IgD-negative memory B cell (primary cell): ENCODE measurements around the gene TFCP2. TPM values are rescaled to one million over a fixed set of nuclear protein-coding genes. Genes with fewer than 3 reads are reported as not detected.

Source experiments
- H3K27ac Mint-ChIP-seq, 3 donors: one replicate each; pipeline ENCODE4 v1.8.0; 2020 to 2022; ENCODE audit warnings: mild to moderate bottlenecking in 3 of 3, mixed read lengths in 3 of 3, moderate library complexity in 1 of 3
- H3K27me3 Mint-ChIP-seq: one replicate; pipeline ENCODE4 v1.8.0; 2021; ENCODE audit warnings: mixed read lengths
- H3K36me3 Mint-ChIP-seq: one replicate; pipeline ENCODE4 v1.8.0; 2020; ENCODE audit warnings: mild to moderate bottlenecking, mixed read lengths
- H3K4me1 Mint-ChIP-seq, 3 donors: one replicate each; pipeline ENCODE4 v1.8.0; 2020 to 2022; ENCODE audit warnings: mixed read lengths in 3 of 3, mild to moderate bottlenecking in 1 of 3
- H3K4me3 Mint-ChIP-seq, 4 donors: one replicate each; pipeline ENCODE4 v1.8.0; 2020 to 2022; ENCODE audit warnings: mild to moderate bottlenecking in 4 of 4, mixed read lengths in 4 of 4, moderate library complexity in 3 of 4
- H3K9me3 Mint-ChIP-seq, 3 donors: one replicate each; pipeline ENCODE4 v1.8.0; 2020 to 2021; ENCODE audit warnings: mixed read lengths in 3 of 3, mild to moderate bottlenecking in 1 of 3
- polyA plus RNA-seq: library from polyadenylated mRNA; unstranded; fragments of 300-500 nt; fragmentation: Illumina TruSeq; gene quantifications from one replicate; pipeline ENCODE4 v1.2.3, GENCODE V29; 2021

Gene TFCP2
- polyA plus RNA-seq, 1 donor from 2014 or later = 10.3 TPM

DNA sequence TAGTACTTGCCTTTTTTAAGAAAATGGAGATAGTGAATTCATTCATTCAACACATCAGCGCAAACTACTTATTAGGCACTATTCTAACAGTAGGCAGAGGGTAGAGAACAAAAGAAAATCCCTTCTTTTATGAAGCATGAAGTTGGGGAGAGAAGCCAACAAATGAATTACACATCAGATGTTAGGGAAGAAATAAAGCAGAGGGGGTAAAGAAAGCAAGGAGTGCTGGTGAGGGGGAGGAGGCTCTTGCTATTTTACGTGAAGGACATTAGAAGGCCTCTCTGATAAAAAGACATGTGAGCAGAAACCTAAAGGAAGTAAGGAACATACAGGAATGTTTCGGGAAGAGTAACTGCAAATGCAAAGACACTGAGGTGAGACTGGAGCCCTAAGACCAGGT is 22.2 kb downstream of the TFCP2 start:
- H3K36me3 Mint-ChIP-seq = peaks cover 2% of the 10 kb centered on the region
- H3K27ac Mint-ChIP-seq = no peak overlapping the region
- H3K4me1 Mint-ChIP-seq = peaks cover 15 to 33% (median 26%) of the 10 kb centered on the region in 3 donors
- H3K27me3 Mint-ChIP-seq = no peaks in the 10 kb centered on the region
- no peaks in the 10 kb centered on the region for H3K9me3 Mint-ChIP-seq
- no peak overlapping the region for H3K4me3 Mint-ChIP-seq

DNA sequence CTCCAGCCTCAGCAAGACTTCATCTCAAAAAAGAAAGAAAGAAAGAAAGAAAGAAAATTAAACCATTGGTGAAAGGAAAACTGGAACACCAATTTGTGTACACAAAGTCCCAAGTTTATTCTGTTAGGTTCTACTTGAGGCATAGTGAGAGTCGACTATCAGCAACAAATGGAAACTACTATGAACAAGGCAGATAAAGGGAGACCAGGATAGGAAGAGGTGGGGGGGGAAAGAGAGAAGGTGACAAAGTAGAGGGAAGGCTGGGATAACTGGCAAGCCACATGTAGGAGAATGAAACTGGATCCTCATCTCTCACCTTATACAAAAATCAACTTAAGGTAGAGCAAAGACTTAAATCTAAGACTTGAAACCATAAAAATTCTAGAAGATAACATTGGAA is 25.6 kb downstream of the TFCP2 start:
- peaks cover 0 to 2% (median 0%) of the 10 kb centered on the region in 3 donors for H3K9me3 Mint-ChIP-seq
- peaks cover 20 to 32% (median 30%) of the 10 kb centered on the region in 3 donors for H3K4me1 Mint-ChIP-seq
- no peak overlapping the region for H3K27ac Mint-ChIP-seq
- no peak overlapping the region for H3K4me3 Mint-ChIP-seq
- H3K36me3 Mint-ChIP-seq = peaks cover 4% of the 10 kb centered on the region
- H3K27me3 Mint-ChIP-seq = no peaks in the 10 kb centered on the region

DNA sequence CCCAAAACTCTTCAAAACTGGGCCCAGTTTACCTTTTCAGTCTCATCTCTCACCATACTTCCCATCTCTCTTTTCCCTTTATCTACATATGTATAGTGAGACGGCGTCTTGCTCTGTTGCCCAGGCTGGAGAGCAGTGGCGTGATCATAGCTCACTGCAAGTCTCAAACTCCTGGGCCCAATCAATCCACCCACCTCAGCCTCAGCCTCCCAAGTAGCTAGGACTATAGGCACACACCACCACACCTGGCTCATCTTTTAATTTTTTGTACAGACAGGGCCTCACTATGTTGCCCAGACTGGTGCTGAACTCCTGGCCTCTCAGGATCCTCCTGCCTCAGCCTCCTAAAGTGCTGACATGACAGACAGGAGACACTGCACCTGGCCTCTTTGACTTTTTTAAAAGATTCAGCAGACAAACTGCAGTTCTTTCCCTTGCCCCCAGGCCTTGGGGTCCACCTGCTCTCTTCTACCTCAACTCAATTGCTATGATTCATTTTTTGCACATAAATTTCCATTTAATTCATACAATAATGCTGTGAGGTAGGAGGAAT is 33.6 kb downstream of the TFCP2 start:
- H3K4me3 Mint-ChIP-seq = no peak overlapping the region
- H3K27ac Mint-ChIP-seq = no peak overlapping the region
- H3K27me3 Mint-ChIP-seq = no peaks in the 10 kb centered on the region
- H3K36me3 Mint-ChIP-seq = peaks cover 6% of the 10 kb centered on the region
- peaks cover 5 to 7% (median 6%) of the 10 kb centered on the region in 3 donors for H3K4me1 Mint-ChIP-seq
- H3K9me3 Mint-ChIP-seq = peaks cover 0 to 2% (median 0%) of the 10 kb centered on the region in 3 donors

DNA sequence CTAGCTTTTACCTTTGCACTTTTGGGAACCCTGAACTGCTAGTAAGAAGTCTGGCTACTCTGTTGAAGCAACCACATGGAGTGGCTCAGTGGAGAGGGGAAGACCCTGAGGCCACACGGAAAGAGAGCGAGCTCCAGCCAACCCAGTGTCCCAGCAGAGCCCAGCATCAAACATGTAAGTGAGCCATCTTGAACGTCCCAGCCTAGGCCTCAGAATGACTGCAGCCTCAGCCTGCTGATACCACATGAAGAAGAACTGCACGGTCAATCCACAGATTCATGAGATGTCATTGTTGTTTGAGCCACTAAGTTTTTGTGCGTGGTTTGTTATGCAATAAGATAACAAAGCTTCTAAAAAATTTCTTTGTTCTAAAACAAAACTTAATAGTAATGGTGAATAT is 40.2 kb downstream of the TFCP2 start:
- H3K4me3 Mint-ChIP-seq = no peak overlapping the region
- no peaks in the 10 kb centered on the region for H3K27me3 Mint-ChIP-seq
- H3K36me3 Mint-ChIP-seq = peaks cover 4% of the 10 kb centered on the region
- H3K9me3 Mint-ChIP-seq = no peaks in the 10 kb centered on the region
- H3K4me1 Mint-ChIP-seq = peaks cover 0 to 12% (median 5%) of the 10 kb centered on the region in 3 donors
- no peak overlapping the region for H3K27ac Mint-ChIP-seq

DNA sequence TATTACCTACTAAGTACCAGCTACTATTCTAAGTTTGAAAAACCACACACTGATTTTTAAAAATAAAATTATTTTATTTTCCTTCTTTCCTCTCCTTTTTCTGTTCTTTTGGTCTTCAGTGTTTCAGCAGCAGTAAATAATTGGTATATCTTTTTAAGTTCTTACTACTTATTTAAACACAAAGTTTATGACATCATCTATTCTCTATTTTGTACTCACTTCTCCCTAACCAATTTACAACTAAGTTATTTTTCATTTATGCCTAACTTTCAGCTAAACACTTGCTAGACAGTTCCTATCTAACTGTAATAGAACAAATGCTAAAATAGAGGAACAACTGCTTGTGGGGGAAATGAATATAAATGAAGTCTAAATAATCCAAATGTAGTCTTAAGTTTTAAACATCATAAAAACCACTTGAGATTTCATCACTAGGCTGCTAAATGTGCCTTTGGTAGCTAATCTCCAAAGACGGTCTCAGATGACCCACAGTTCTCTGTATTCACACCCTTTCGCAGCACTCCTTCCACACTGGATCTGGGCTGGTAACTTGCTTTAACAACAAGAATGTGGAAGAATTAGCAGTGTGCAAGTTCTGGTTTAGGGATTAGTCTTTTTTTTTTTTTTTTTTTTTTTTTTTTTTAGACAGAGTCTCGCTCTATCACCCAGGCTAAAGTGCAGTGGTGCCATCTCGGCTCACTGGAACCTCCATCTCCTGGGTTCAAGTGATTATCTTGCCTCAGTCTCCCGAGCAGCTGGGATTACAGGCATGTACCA is 41.0 kb downstream of the TFCP2 start:
- peak overlapping the region in 1 of 3 donors; percentile 56 for H3K27ac Mint-ChIP-seq
- H3K9me3 Mint-ChIP-seq = no peaks in the 10 kb centered on the region
- peaks cover 4% of the 10 kb centered on the region for H3K36me3 Mint-ChIP-seq
- H3K27me3 Mint-ChIP-seq = no peaks in the 10 kb centered on the region
- no peak overlapping the region for H3K4me3 Mint-ChIP-seq
- peaks cover 0 to 12% (median 7%) of the 10 kb centered on the region in 3 donors for H3K4me1 Mint-ChIP-seq

DNA sequence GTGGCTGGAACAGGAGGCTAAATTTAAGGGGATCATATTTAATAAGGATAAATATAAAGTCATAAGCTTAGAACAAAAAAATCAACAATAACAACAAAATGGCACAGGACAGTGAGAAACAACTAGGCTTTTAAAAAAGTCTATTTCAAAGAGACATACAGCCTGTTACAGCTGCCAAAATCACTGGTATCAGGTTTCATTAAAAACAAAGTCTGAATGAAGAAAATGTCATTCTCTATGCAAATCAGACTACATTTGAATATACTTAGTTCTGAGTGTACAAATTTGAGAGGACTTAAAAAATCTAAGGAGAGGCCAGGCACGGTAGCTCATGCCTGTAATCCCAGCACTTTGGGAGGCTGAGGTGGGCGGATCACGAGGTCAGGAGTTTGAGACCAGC is 44.0 kb downstream of the TFCP2 start:
- peak overlapping the region in 1 of 3 donors; percentile 40 for H3K27ac Mint-ChIP-seq
- peaks cover 10% of the 10 kb centered on the region for H3K36me3 Mint-ChIP-seq

DNA sequence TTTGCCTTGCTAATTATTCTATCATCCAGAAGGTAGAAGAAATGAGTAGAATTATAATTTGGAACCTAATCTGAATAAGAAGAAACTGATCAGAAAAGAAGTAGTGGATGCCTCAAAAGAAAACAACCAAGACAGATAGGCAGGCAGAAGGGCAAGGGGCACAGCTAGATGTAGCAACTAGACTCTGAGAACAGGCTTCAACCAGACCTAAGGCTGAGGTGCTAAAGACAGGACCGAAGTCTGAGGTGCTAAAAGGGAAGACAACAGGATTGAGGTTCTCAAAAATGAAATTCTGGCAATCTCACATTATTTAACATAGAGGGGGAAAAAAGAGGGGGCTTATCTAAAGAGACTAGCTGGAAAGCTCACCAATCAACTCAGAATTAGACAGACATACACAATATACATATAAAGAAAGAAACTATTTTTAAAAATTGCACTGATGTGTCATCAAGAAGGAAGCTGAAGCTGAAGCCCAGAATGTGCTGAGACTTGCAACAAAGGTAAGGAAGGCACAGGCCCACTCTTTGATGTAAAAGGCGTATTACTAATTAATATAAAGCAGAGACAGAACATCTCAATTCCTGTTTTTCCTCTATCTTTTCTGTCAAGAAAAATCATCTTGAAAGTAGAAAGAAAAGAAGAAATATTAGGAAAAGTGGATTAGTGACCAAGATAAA is 45.7 kb downstream of the TFCP2 start:
- Mint-ChIP-seq H3K27me3 (no peaks in the 10 kb centered on the region), H3K36me3 (peaks cover 10% of the 10 kb centered on the region), H3K4me1 (peaks cover 0 to 12% (median 7%) of the 10 kb centered on the region in 3 donors), H3K4me3 (no peak overlapping the region), H3K27ac (peak overlapping the region in 1 of 3 donors; percentile 10), H3K9me3 (no peaks in the 10 kb centered on the region)

More for the DNA sequence above, 44.0 kb downstream of the TFCP2 start:
- Mint-ChIP-seq H3K27me3 (no peaks in the 10 kb centered on the region), H3K4me3 (no peak overlapping the region), H3K9me3 (no peaks in the 10 kb centered on the region), H3K4me1 (peaks cover 0 to 12% (median 7%) of the 10 kb centered on the region in 3 donors)

DNA sequence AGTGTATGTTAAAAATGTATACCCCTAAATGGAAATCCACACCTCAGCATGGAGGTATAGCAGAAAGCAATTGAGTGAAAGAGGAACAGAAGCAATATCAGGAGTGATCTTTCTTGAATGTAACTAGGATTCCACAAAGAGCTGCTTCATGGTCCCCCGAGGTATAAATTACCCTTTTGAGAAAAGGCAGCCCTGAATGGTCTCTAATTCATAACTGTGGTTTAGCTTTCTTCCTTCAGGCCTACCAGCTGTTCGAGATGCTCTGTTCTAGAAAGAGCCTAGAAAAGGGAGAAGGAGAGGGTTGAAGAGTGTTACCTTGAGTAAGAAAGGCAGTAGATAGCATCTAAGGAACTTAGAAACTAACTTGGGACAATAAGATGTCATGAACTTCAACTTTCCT is 46.6 kb downstream of the TFCP2 start:
- Mint-ChIP-seq H3K27me3 (no peaks in the 10 kb centered on the region), H3K9me3 (no peaks in the 10 kb centered on the region), H3K4me3 (no peak overlapping the region), H3K36me3 (peaks cover 10% of the 10 kb centered on the region), H3K27ac (no peak overlapping the region), H3K4me1 (peaks cover 0 to 7% (median 5%) of the 10 kb centered on the region in 3 donors)

DNA sequence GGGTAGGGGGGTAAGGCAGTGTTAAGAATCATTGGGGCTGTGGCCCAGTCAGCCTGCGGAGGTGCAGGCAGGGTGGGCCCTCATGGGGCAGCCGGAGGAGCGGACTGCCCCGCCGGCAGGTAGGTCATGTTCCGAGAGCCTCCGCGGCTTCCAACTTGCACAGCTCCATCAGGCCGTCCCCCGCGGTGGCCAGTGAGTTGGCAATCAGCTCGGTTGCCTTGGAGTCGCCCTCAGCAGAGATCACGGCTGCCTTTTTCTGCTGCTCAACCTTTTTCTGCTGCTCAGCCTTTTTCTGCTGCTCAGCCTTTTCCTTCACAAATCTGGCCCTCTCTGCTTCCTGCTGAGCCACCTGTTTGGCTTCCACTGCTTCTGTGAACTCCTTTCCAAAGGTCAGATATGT is 48.4 kb downstream of the TFCP2 start:
- Mint-ChIP-seq H3K36me3 (peaks cover 10% of the 10 kb centered on the region), H3K27me3 (no peaks in the 10 kb centered on the region), H3K4me1 (peaks cover 0 to 7% (median 5%) of the 10 kb centered on the region in 3 donors), H3K9me3 (no peaks in the 10 kb centered on the region), H3K27ac (no peak overlapping the region), H3K4me3 (no peak overlapping the region)

DNA sequence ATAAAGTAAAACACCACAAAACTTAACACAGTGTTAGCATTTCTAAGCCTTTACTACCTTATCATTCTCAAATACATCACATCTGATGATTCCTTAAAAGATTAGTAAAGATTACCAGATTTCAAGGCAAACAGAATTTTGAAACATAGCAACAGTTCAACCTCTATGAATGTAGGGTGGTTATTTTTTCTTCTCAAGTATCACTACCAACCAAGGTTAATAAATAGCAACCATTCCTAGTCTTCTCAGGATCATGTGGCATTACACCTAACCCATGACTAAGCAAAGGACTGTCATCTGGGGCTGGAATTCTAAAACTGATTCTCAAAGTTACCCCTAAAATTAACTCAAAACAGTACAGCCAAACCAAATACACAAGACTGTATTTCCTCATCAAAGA is 50.1 kb downstream of the TFCP2 start:
- Mint-ChIP-seq H3K9me3 (no peaks in the 10 kb centered on the region), H3K36me3 (peaks cover 8% of the 10 kb centered on the region), H3K27me3 (no peaks in the 10 kb centered on the region), H3K27ac (no peak overlapping the region), H3K4me1 (peaks cover 0 to 2% (median 0%) of the 10 kb centered on the region in 3 donors), H3K4me3 (no peak overlapping the region)

DNA sequence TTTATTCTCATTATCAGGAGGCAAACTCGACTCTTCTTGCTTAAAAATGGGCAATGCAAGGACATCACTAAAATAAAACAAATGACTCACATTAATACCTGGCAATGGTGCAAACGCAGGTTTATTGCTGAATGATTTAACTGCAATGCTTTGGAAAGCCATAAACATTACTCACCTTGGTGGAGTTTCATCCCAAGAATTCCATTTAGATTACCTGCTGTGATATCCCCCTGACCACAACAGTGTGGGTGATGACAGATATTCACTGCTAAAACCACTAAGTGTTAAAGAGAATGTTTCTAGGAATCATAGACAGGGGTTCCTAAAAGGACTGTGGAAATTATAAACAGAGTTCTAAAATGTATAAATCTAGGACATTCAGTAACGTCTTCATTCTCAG is 54.2 kb downstream of the TFCP2 start:
- Mint-ChIP-seq H3K27ac (no peak overlapping the region), H3K36me3 (peaks cover 10% of the 10 kb centered on the region), H3K4me1 (peaks cover 0 to 4% (median 4%) of the 10 kb centered on the region in 3 donors), H3K4me3 (no peak overlapping the region), H3K27me3 (no peaks in the 10 kb centered on the region), H3K9me3 (no peaks in the 10 kb centered on the region)

DNA sequence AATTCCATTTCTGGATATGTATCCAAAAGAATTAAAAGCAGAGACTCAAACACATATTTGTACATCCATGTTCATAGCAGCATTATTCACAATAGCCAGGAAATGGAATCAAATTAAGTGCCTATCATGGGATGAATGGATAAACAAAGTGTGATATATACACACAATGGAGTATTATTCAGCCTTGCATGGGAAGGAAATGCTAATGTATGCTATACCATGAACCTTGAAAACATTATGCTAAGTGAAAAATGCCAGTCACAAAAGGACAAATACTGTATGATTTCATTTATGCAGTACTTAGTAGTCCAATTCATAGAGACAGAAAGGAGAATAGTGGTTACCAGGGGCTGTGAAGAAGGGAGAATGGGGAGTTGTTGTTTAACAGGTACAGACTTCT is 57.4 kb downstream of the TFCP2 start:
- Mint-ChIP-seq H3K36me3 (peaks cover 19% of the 10 kb centered on the region), H3K4me3 (no peak overlapping the region), H3K27me3 (no peaks in the 10 kb centered on the region)

DNA sequence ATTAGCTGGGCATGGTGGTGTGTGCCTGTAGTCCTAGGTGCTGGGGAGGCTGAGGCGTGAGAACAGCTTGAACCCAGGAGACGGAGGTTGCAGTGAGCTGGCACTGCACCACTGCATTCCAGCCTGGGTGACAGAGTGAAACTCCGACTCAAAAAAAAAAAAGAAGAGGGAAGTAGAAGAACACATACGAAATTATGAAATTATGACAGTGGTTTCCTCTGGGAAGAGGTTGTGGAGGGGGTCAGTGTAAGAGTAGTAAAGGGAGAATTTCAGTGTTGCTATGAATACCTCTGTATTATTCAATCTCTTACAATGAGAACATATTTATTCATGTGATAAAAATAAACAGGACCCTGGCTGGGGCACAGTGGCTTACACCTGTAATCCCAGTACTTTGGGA is 64.8 kb downstream of the TFCP2 start:
- no peaks in the 10 kb centered on the region for H3K9me3 Mint-ChIP-seq
- peaks cover 6% of the 10 kb centered on the region for H3K36me3 Mint-ChIP-seq
- H3K4me1 Mint-ChIP-seq = no peaks in the 10 kb centered on the region
- no peaks in the 10 kb centered on the region for H3K27me3 Mint-ChIP-seq
- H3K27ac Mint-ChIP-seq = peak overlapping the region in 1 of 3 donors; percentile 12
- H3K4me3 Mint-ChIP-seq = no peak overlapping the region

More for the DNA sequence above, 57.4 kb downstream of the TFCP2 start:
- Mint-ChIP-seq H3K4me1 (peaks cover 0 to 4% (median 4%) of the 10 kb centered on the region in 3 donors), H3K27ac (no peak overlapping the region), H3K9me3 (no peaks in the 10 kb centered on the region)

DNA sequence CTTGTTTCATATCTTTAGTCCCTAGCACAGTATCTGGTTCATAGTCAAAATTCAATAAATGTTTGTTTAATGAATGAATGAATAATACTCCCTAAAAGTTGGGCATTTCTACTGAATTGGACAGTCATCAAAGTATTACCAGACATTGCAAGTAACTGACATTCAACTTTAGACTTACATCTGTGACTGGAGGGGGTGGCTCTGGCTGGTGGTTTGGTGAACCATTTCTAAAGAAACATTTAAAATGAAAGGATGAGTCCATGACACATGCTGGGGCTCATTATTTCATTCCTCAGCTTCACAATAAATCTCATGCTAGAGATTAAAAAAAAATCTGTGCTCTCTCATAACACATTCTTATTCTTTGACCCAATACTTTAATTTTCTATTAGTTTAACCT is 69.0 kb downstream of the TFCP2 start:
- Mint-ChIP-seq H3K9me3 (no peaks in the 10 kb centered on the region), H3K27ac (no peak overlapping the region), H3K4me3 (no peak overlapping the region), H3K4me1 (no peaks in the 10 kb centered on the region), H3K36me3 (no peaks in the 10 kb centered on the region), H3K27me3 (no peaks in the 10 kb centered on the region)

DNA sequence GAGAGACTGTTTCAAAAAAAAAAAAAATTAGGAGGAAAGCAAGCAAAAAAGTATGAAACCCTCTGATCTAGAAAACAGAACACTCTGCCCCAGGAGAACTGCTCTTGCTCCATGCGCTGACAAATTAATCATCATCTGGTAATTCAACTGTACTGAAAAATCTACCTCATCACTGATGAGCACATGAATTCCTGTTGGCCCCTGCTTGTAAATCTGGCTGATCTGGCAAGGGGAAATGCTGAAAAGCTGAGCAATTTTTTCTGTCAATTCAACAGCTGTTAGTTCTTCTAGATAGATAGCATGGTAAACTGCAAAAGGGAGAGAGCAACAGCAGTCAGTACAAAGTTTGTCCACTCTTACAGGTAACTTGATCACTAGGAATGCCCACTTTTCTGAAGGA is 74.3 kb downstream of the TFCP2 start:
- Mint-ChIP-seq H3K27ac (no peak overlapping the region), H3K9me3 (no peaks in the 10 kb centered on the region), H3K4me3 (no peak overlapping the region), H3K27me3 (no peaks in the 10 kb centered on the region), H3K4me1 (no peaks in the 10 kb centered on the region), H3K36me3 (no peaks in the 10 kb centered on the region)
